SW 1271 (cell line): Measurements from ENCODE around the gene AIF1L.

Source experiments
- DNase-seq, 2 experiments: peaks; one replicate each; lab custom pipeline; 2025; lab: John Stamatoyannopoulos, UW

AIF1L gene

GRCh38 chr9:131167936-131168335 lies 71.6 kb downstream of the AIF1L start:
- no peak for DNase-seq

GRCh38 chr9:131169563-131170240 lies 73.4 kb downstream of the AIF1L start:
- DNase-seq, result no peak
